ENCODE data around the gene DLG2.

DLG2 gene

GRCh38 chr11:83685730-83686129 is 1941.4 kb downstream of the DLG2 start:
- no peak for TF ChIP-seq CTCF (IDR thresholded peaks at IDR 0.05)
- Histone ChIP-seq H3K36me3 (no peaks in the 10 kb centered on the region), H3K4me3 (ENCODE audit: low read depth in 1 of 2, low read length in 1 of 2) (no peak overlapping the region), H3K4me1 (ENCODE audit: control insufficient read depth in 1 of 2, insufficient read depth in 1 of 2, low read depth in 1 of 2, low read length in 1 of 2) (no peaks in the 10 kb centered on the region), H3K9me3 (no peaks in the 10 kb centered on the region), H3K27me3 (no peaks in the 10 kb centered on the region), H3K27ac (no peak overlapping the region)

DNA sequence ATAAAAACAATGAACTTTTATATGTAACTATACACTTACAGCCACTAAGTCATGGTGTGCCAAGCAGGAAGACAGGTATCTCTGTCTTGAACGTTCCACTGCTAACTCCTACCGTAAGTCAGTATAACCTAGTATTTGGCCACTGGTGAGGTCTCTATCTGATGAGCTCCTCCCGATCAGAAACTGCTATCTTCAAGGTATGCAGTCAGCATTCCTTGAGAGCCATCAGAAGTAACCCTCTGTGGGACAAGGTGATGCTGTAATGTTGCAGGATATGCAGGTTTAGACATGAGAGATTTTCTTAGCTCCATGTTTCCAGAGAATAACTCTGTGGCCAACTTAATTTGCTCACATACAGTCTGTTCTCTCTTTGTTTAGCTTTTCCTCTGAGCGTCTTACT is 1943.1 kb downstream of the DLG2 start:
- Histone ChIP-seq H3K9me3 (no peaks in the 10 kb centered on the region), H3K36me3 (no peaks in the 10 kb centered on the region), H3K27ac (no peak overlapping the region), H3K4me3 (ENCODE audit: low read depth in 1 of 2, low read length in 1 of 2) (no peak overlapping the region), H3K27me3 (no peaks in the 10 kb centered on the region), H3K4me1 (ENCODE audit: control insufficient read depth in 1 of 2, insufficient read depth in 1 of 2, low read depth in 1 of 2, low read length in 1 of 2) (no peaks in the 10 kb centered on the region)
- no peak for TF ChIP-seq CTCF (IDR thresholded peaks at IDR 0.05)

DNA sequence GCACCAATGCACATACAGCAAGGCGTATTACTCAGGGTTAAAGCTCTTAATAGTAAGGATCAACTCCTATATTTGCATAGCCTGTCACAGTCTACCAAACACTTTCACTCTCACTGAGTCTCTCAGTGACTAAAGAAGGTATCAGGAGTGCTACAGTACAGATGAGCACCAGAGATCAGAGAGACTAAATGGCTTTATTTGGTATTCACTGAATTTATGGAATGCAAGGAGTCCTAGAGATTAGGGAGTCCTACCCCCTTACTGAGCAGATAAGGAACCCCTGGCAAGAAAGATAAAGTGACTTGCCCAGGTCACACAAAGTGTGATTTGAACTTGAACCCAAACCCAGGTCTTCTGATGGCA is 1944.6 kb downstream of the DLG2 start:
- no peaks in the 10 kb centered on the region for H3K9me3 ChIP-seq
- no peaks in the 10 kb centered on the region for H3K4me1 ChIP-seq (ENCODE audit: control insufficient read depth in 1 of 2, insufficient read depth in 1 of 2, low read depth in 1 of 2, low read length in 1 of 2)
- no peaks in the 10 kb centered on the region for H3K27me3 ChIP-seq
- H3K4me3 ChIP-seq (ENCODE audit: low read depth in 1 of 2, low read length in 1 of 2) = no peak overlapping the region
- H3K36me3 ChIP-seq = no peaks in the 10 kb centered on the region
- TF ChIP-seq CTCF (IDR thresholded peaks at IDR 0.05) = no peak
- no peak overlapping the region for H3K27ac ChIP-seq

GRCh38 chr11:83681906-83682610 is 1945.1 kb downstream of the DLG2 start:
- no peaks in the 10 kb centered on the region for H3K27me3 ChIP-seq
- no peaks in the 10 kb centered on the region for H3K36me3 ChIP-seq
- no peak overlapping the region for H3K4me3 ChIP-seq (ENCODE audit: low read depth in 1 of 2, low read length in 1 of 2)
- no peak overlapping the region for H3K27ac ChIP-seq
- H3K9me3 ChIP-seq = no peaks in the 10 kb centered on the region
- no peak for TF ChIP-seq CTCF (IDR thresholded peaks at IDR 0.05)
- H3K4me1 ChIP-seq (ENCODE audit: control insufficient read depth in 1 of 2, insufficient read depth in 1 of 2, low read depth in 1 of 2, low read length in 1 of 2) = no peaks in the 10 kb centered on the region

DNA sequence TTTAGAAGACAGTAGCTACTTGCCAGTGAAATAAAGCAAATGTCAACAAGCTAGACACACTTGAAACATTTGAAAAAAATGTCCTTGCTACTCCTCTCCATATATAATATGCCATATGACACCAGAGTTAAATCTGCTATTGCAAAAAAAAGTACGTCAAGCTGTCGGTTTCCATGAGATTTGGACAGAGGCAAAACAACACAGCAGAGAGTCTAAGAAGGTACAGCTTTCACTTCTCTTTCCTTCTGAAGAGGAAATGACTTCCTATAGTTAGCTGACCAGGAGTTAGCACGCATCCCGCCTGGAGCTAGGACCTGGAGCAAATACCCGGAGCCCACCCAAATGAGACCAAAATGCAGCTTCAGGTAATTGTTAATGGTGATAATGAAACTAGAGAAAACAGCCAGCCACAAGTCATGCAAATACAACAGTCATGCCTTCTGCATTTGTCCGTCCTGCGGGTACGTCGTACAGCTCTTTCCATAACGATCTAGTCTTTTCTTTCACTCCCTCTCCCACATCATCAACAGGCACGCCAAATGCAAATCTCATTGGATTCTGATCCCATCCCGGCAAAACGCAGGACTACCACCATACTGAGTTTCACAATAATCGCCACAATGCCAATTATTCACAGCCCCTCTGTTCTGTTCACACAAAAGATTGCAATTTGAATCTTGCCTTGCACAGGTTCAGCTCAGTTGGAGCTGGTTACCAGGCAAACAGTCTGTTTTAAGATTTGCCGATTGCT is 1945.9 kb downstream of the DLG2 start:
- TF ChIP-seq CTCF (IDR thresholded peaks at IDR 0.05) = no peak
- Histone ChIP-seq H3K27me3 (no peaks in the 10 kb centered on the region), H3K36me3 (no peaks in the 10 kb centered on the region), H3K9me3 (no peaks in the 10 kb centered on the region), H3K27ac (no peak overlapping the region), H3K4me3 (ENCODE audit: low read depth in 1 of 2, low read length in 1 of 2) (no peak overlapping the region), H3K4me1 (ENCODE audit: control insufficient read depth in 1 of 2, insufficient read depth in 1 of 2, low read depth in 1 of 2, low read length in 1 of 2) (no peaks in the 10 kb centered on the region)

All from neutrophil (primary cell).